LoVo (cell line): ENCODE measurements around the gene PALLD.

Source experiments
- DNase-seq: peaks from one replicate; pipeline ENCODE4 v3.0.0-alpha.2; 2016; ENCODE audit warnings: low spot score

PALLD gene

DNA sequence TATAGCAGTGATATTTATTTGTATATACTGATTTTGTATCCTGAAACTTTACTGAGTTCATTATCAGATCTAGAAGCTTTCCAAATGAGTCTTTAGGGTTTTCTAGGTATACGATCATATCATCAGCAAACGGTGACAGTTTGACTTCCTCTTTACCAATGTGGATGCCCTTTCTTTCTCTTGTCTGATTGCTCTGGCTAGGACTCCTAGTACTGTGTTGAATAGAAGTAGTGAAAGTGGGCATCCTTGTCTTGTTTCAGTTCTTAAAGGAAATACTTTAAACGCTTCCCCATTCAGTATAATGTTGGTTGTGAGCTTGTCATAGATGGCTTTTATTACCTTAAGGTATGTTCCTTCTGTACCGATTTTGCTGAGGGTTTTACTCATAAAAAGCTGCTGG lies 475.7 kb downstream of the PALLD start:
- DNase-seq = no peak
